PFSK-1 (cell line): ENCODE measurements around the gene MSANTD1.

Experiments
- FOXP2 ChIP-seq: optimal IDR thresholded peaks from 2 replicates; pipeline ENCODE3; 2011; ENCODE audit warnings: borderline replicate concordance, control low read depth, inconsistent platforms; ENCODE audit not compliant: insufficient read depth; ENCODE audit errors: extremely low read length, extremely low read depth
- POLR2AphosphoS5 ChIP-seq: IDR thresholded peaks from 2 replicates; pipeline ENCODE4 v1.6.1; 2012; ENCODE audit warnings: low read depth, mild to moderate bottlenecking, control low read depth, low read length, moderate library complexity
- REST ChIP-seq, 2 experiments: IDR thresholded peaks; 2 replicates each; pipeline versions ENCODE4 v1.6.1 to v1.8.0; 2011 to 2012; ENCODE audit warnings: low read depth in 2 of 2, low read length in 2 of 2, control low read depth in 1 of 2, inconsistent platforms in 1 of 2, mild to moderate bottlenecking in 1 of 2, moderate library complexity in 1 of 2; ENCODE audit not compliant: insufficient read depth in 1 of 2
- SIN3A ChIP-seq: IDR thresholded peaks from 2 replicates; pipeline ENCODE4 v1.6.1; 2012; ENCODE audit warnings: mild to moderate bottlenecking, low read length, moderate library complexity, borderline replicate concordance; ENCODE audit not compliant: insufficient read depth
- TAF1 ChIP-seq: IDR thresholded peaks from 2 replicates; pipeline ENCODE4 v1.6.1; 2012; ENCODE audit warnings: low read length, control low read depth, borderline replicate concordance; ENCODE audit not compliant: insufficient read depth

The MSANTD1 gene

GRCh38 chr4:3294401-3295241 is 45.7 kb downstream of the MSANTD1 start:
- TF ChIP-seq POLR2AphosphoS5: no peak
- no peak for TF ChIP-seq FOXP2
- no peak for TF ChIP-seq REST (IDR thresholded peaks at IDR 0.05; ENCODE audit: insufficient read depth in 1 of 2, low read depth in 2 of 2, low read length in 2 of 2)
- no peak for TF ChIP-seq TAF1
- no peak for TF ChIP-seq SIN3A

- TF ChIP-seq TAF1 (no peak), SIN3A (no peak), FOXP2 (no peak), REST (IDR thresholded peaks at IDR 0.05; ENCODE audit: insufficient read depth in 1 of 2, low read depth in 2 of 2, low read length in 2 of 2) (no peak), POLR2AphosphoS5 (no peak)
Measured at GRCh38 chr4:3295837-3296624, 47.1 kb downstream of the MSANTD1 start.

- no peak for TF ChIP-seq FOXP2
- TF ChIP-seq TAF1: no peak
- TF ChIP-seq POLR2AphosphoS5: no peak
- no peak for TF ChIP-seq REST (IDR thresholded peaks at IDR 0.05; ENCODE audit: insufficient read depth in 1 of 2, low read depth in 2 of 2, low read length in 2 of 2)
- TF ChIP-seq SIN3A: no peak
Measured at GRCh38 chr4:3296651-3297050, 47.7 kb downstream of the MSANTD1 start.

GRCh38 chr4:3297066-3297859 is 48.3 kb downstream of the MSANTD1 start:
- TF ChIP-seq SIN3A: no peak
- TF ChIP-seq TAF1: no peak
- no peak for TF ChIP-seq REST (IDR thresholded peaks at IDR 0.05; ENCODE audit: insufficient read depth in 1 of 2, low read depth in 2 of 2, low read length in 2 of 2)
- TF ChIP-seq FOXP2: no peak
- no peak for TF ChIP-seq POLR2AphosphoS5
